ENCODE results near the gene SV2C. TPM values are rescaled to one million over a fixed set of nuclear protein-coding genes. Genes with fewer than 3 reads are reported as not detected.

SV2C gene
- total and polyA plus RNA-seq, 2 of the 13 experiments (the other 11 are each of a cell fraction or from before 2014, with no cell fraction given) = not detected

DNA sequence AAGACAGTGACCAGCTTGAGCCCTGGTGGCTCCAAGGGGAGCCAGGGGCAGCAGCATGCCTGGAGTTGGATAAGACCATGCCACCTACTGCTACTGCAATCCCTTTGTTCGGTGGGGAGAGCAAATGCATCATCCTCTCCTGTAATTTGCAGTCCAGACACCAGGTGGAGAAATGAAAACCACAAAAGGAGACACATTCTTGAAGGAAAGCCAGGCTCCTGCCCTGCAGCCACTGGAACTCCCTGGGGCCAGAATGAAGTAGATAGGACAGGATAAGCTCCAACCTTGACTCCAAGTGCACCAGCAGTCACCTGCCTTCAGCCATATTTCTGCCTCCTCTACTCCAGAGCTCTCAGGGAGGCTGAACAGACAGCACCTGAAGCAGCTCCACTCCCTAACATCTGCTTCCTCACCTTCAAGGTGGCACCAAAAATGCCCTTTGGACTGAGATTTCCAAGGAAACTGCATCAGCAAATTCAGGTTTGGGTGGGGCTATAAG, 254.8 kb downstream of the SV2C start (continued):
- TF ChIP-seq, protein P1, sequence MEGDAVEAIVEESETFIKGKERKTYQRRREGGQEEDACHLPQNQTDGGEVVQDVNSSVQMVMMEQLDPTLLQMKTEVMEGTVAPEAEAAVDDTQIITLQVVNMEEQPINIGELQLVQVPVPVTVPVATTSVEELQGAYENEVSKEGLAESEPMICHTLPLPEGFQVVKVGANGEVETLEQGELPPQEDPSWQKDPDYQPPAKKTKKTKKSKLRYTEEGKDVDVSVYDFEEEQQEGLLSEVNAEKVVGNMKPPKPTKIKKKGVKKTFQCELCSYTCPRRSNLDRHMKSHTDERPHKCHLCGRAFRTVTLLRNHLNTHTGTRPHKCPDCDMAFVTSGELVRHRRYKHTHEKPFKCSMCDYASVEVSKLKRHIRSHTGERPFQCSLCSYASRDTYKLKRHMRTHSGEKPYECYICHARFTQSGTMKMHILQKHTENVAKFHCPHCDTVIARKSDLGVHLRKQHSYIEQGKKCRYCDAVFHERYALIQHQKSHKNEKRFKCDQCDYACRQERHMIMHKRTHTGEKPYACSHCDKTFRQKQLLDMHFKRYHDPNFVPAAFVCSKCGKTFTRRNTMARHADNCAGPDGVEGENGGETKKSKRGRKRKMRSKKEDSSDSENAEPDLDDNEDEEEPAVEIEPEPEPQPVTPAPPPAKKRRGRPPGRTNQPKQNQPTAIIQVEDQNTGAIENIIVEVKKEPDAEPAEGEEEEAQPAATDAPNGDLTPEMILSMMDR (CRISPR knock-in tag; IDR thresholded peaks at IDR 0.05) = peak; percentile 71

GRCh38 chr5:76339919-76340318, 256.7 kb downstream of the SV2C start:
- Histone ChIP-seq H3K27ac (ENCODE audit: extremely low read length, insufficient read depth, low read length) (no peak overlapping the region), H3K79me2 (ENCODE audit: insufficient read depth, low read length) (no peaks in the 10 kb centered on the region), H3K4me1 (ENCODE audit: insufficient read depth, low read length) (peaks cover 20% of the 10 kb centered on the region), H3K4me3 (replicated peaks in 1 of 3; ENCODE audit: insufficient read depth in 1 of 3, low read depth in 2 of 3, low read length in 3 of 3) (no peak overlapping the region), H4K20me1 (ENCODE audit: insufficient read depth, low read length) (no peaks in the 10 kb centered on the region), H3K4me2 (ENCODE audit: low read depth, low read length) (no peak overlapping the region), H3K27me3 (ENCODE audit: control insufficient read depth in 1 of 2, insufficient read depth in 2 of 2, low read length in 2 of 2) (no peaks in the 10 kb centered on the region), H3K36me3 (replicated peaks in 1 of 2; ENCODE audit: control insufficient read depth in 1 of 2, insufficient read depth in 2 of 2, low read length in 2 of 2) (no peaks in the 10 kb centered on the region), H3K9me3 (ENCODE audit: low read length) (no peaks in the 10 kb centered on the region), H2AFZ (ENCODE audit: low read length) (no peak overlapping the region), H3K9ac (ENCODE audit: insufficient read depth, low read depth, low read length) (no peak overlapping the region)
- FAIRE-seq = no peak
- intact Hi-C loops (cut with micrococcal nuclease; ENCODE audit: unreplicated experiment) (no loop called here), in situ Hi-C loops (cut with HindIII; ENCODE audit: extremely low pct_ligation_motif_present, low pct_unique_long_range_greater_than_20kb) (no loop called here)
- ChIA-PET POLR2A (no interaction called here), CTCF (ENCODE audit: low intra/inter-chr PET ratio, low total read pairs) (no interaction called here)
- ATAC-seq = no peak
- no peak for TF ChIP-seq ZNF589 (CRISPR knock-in tag; conservative IDR thresholded peaks at IDR 0.05)
- TF ChIP-seq ATF5 (CRISPR knock-in tag; IDR thresholded peaks at IDR 0.05; ENCODE audit: low read depth) = no peak
- WGBS (ENCODE audit: low lambda C conversion rate) = 21% methylated on average over 3 of the region's 3 CpGs
- no TSS peak for BruUV-seq (replicated peaks)
- no peak for DNase-seq (ENCODE audit: low spot score)
